C4-2B (cell line): Measurements from ENCODE around the gene LUC7L.

ENCODE experiments used
- ZFX ChIP-seq: fragments of 450-650 bp; IDR thresholded peaks from 2 replicates; pipeline ENCODE4 v1.6.1; 2017
- TF ChIP-seq, protein P1 (sequence below): fragments of 450-650 bp; conservative IDR thresholded peaks from 2 replicates; pipeline ENCODE4 v1.5.1; 2017; ENCODE audit warnings: mild to moderate bottlenecking

DNA sequence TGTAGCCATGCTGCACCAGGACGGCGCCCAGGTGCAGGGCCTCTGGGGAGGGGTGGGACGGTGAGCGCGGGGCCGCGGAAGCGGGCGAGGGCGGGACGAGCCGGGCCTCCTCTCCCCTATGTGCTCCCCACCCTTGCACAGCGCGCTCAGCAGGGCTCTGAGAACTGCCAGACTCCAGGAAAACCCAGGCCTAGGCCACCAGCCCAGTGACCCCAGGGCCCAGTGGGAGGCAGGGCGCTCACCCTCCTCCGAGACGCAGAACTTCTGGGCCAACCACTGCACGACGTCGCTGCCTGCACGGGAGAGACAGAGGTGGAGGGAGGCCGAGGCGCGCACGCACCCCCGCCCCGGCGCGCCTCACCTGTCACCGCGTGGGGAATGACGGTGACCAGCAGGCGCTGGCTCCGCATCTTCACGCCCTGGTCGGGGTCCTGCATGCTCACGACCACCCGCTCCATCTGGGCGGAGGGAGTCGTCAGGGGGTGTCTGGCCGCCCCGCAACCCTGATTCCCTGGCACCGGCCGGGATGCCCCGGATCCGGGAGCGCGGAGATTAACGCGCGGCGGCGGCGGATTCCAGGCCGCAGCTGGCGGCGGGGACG is 45.9 kb upstream of the LUC7L start:
- TF ChIP-seq, protein P1, sequence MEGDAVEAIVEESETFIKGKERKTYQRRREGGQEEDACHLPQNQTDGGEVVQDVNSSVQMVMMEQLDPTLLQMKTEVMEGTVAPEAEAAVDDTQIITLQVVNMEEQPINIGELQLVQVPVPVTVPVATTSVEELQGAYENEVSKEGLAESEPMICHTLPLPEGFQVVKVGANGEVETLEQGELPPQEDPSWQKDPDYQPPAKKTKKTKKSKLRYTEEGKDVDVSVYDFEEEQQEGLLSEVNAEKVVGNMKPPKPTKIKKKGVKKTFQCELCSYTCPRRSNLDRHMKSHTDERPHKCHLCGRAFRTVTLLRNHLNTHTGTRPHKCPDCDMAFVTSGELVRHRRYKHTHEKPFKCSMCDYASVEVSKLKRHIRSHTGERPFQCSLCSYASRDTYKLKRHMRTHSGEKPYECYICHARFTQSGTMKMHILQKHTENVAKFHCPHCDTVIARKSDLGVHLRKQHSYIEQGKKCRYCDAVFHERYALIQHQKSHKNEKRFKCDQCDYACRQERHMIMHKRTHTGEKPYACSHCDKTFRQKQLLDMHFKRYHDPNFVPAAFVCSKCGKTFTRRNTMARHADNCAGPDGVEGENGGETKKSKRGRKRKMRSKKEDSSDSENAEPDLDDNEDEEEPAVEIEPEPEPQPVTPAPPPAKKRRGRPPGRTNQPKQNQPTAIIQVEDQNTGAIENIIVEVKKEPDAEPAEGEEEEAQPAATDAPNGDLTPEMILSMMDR: no peak
- no peak for TF ChIP-seq ZFX
